Activated T-helper 1 cell treated with anti-CD3 and anti-CD28 coated beads, Interleukin-2, amount 50 U/mL, for 16 hours (primary cell): Measurements from ENCODE around the gene WDR81.
"Not testable (repeated sequence)": the region's sequence is repeated elsewhere in the genome, so short reads cannot be mapped to it uniquely, and the experiment has no call there.

Source experiments
- DNase-seq, 2 donors: peaks; one replicate each; pipeline ENCODE4 v3.0.0-alpha.2; 2020; ENCODE audit warnings: low read depth in 1 of 2, low spot score in 1 of 2

WDR81 gene

DNA sequence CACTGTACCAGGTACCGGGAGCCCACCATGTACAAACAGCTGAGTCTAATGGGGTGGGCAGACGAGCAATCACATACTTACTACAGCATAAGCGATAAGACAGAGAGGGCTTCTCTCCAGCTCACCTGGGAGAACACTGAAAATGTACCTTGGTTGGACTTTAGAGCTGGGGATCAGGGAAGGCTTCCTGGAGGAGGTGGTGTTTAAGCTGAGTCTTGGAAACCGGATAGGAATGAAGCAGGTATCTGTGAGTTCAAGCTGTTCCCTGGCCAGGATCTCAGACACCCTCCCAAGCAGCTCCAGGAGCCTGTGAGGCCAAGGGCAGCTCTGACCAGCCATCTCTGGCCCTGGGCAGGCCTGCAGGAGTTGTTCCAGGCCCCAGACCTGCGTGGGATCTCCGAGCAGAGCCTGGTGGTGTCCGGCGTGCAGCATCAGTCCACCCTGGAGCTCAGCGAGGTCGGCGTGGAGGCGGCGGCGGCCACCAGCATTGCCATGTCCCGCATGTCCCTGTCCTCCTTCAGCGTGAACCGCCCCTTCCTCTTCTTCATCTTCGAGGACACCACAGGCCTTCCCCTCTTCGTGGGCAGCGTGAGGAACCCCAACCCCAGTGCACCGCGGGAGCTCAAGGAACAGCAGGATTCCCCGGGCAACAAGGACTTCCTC lies 29.4 kb downstream of the WDR81 start:
- DNase-seq = no peak

GRCh38 chr17:1754430-1755112 lies 30.1 kb downstream of the WDR81 start:
- no peak for DNase-seq

- DNase-seq = no peak
Measured at GRCh38 chr17:1755252-1755826, 30.8 kb downstream of the WDR81 start.

- DNase-seq = no peak
Measured at GRCh38 chr17:1755827-1756262, 31.3 kb downstream of the WDR81 start.

- DNase-seq = no peak
Measured at GRCh38 chr17:1758807-1759206, 34.3 kb downstream of the WDR81 start.

GRCh38 chr17:1759529-1759928 lies 35.0 kb downstream of the WDR81 start:
- no peak for DNase-seq

GRCh38 chr17:1762233-1762900 lies 37.9 kb downstream of the WDR81 start:
- no peak for DNase-seq

DNA sequence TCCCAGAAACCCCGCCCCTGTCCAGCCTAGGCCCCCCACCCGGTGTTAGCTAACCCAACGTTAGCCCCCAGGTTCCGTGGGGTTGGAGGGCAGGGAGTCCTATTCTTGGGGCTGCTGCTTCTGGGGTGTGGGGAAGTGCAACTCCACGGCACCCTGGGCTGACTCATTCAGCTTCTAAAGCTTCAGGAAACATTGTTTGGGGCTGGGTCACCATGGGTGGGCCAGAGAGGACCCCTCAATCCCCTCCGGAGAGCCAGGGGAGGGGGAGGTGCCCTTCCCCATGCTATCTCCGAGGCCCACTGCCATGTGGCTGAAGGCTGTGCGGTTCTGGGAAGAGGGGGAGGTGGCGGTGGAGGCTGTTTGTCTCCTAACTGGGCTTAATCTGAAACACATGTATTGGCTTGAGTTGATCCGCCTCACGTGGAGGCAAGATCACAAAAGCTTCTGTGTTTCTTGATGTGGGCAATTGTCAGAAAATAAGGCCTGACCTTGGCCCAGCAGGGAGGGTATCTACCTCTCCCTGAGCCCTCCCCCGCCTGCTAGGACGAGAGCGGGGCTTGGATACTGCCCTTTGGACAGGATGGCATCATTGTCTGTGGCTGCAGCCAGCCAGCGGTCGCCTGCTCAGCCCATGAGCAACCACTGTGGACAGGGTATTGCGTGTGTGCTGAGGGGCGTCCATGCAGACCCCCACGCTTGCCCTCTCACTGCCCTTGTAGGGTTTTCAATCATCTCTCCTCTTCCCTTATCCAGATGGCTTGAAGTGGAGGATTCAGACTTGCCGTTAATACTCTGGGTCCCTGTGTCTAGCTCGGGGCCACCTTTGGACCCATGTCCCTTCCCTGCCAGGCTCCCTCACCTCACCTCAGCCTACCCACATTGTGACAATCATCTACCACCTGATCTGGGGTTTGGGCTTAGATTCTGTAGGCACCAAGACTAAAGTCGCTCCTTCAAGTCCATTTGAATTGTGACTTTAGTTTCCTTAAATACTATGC lies 38.7 kb downstream of the WDR81 start:
- DNase-seq = no peak

DNA sequence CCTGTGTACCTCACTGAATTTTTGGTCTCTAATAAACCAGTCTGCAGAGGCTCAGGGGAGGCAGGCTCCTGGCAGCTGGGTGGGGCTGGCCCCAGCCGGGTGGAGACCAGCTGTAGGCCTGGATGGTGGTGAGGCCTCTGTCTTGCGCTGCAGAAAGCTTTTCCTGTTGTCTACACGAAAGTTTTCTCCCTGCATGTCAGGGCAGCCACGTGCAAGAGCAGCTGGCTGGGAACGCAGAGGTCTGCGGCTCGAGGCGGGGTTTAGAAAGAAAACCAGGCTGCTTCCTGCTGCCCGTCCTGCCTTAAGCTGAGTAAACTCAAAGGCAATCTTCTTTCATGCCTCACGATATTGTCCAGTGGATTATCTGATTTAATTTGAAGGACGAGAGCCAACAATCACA lies 39.8 kb downstream of the WDR81 start:
- DNase-seq = peak; percentile 32 to 36

DNA sequence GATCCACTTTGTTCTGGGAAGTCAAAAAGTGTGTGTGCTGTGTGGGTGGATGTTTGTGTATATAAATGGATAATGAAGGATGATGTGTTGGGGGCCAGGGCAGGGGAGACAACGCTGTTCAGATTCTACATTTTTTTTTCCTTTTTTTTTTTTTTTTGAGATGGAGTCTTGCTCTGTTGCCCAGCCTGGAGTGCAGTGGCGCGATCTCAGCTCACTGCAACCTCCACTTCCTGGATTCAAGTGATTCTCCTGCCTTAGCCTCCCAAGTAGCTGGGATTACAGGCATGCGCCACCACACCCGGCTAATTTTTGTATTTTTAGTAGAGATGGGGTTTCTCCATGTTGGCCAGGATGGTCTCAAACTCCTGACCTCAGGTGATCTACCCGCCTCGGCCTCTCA lies 40.2 kb downstream of the WDR81 start:
- not testable (repeated sequence) for DNase-seq

- no peak for DNase-seq
Measured at GRCh38 chr17:1765576-1765975, 41.1 kb downstream of the WDR81 start.

DNA sequence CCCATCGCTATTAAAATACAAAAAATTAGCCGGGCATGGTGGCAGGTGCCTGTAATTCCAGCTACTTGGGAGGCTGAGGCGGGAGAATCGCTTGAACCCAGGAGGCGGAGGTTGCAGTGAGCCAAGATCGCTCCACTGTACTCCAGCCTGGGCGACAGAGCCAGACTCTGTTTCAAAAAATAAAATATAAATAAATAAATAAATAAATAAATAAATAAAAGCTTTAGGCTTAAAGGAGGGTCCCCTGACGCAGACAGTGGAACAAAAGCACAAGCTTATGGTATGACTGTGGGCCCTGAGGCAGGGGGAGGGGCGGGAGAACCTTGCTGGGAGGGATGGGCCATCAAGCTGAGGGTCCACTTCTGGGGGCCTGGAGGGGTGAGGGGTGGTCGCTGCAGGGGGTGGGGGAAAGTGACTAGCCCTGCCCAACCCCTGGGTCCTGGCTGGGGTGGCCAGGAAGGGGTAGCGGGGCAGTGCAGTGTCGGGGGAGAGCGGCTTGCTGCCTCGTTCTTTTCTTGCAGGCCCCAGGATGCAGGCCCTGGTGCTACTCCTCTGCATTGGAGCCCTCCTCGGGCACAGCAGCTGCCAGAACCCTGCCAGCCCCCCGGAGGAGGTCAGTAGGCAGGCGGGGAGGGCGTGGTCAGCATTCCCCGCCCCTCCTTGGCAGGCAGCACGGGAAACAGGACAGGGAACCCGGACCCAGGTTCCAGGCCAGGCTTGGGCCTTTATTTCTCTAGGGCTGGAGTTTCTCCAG lies 42.1 kb downstream of the WDR81 start:
- no peak for DNase-seq

DNA sequence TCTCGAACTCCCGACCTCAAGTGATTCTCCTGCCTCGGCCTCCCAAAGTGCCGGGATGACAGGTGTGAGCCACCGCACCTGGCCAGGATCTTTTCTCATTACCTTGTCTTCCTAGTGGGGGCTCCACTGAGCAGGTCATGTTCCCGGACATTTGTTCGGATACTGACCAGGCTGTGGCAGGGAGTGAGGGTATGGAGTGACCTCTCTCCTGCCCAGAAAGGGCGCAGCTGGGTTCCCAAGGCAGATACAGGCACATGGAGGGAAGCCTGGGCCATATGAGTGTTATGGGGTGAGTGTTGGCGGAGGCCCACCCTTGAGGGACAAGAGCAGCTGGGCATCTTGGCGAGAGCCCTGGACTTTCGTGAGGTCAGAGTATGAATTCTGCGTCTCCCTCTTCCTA lies 42.9 kb downstream of the WDR81 start:
- DNase-seq = no peak

GRCh38 chr17:1769822-1770477 lies 45.4 kb downstream of the WDR81 start:
- no peak for DNase-seq

DNA sequence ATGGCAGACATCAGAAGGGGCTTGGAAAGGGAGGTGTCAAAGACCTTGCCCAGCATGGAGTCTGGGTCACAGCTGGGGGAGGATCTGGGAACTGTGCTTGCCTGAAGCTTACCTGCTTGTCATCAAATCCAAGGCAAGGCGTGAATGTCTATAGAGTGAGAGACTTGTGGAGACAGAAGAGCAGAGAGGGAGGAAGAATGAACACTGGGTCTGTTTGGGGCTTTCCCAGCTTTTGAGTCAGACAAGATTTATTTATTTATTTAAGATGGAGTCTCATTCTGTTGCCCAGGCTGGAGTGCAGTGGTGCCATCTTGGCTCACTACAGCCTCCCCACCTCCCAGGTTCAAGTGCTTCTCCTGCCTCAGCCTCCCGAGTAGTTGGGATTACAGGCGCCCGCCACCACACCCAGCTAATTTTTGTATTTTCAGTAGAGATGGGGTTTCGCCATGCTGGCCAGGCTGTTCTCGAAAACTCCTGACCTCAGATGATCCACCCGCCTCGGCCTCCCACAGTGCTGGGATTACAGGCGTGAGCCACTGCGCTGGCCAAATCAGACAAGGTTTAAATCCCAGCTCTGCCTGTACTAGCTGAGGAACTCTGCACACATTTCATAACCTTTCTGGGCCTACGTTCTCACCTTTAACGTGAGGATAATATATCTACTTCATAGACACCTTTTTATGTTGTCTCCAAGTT lies 48.6 kb downstream of the WDR81 start:
- not testable (repeated sequence) for DNase-seq

DNA sequence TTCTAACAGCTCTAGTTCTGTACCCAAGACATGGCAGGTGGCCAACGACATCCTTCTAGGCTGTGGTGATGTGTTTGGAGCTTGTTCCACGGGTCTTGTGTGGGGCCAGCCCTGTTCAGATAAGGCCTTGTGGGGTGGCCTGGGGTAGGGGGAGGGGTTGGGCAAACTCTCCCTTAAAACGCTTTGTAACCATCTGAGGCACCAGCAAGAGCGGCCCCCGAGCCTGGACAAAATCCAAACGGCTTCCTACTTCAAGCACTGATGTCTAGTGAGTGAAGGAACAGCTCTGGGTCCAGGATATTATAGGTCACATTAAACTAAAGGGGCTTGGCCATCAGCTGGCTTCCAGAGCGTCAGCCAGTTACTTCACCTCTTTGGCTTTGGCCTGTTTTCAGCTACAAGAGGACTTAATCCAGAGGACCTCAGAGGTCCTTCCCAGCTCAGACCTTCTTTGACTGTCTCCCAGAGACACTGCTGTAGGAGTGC lies 49.2 kb downstream of the WDR81 start:
- DNase-seq = no peak

GRCh38 chr17:1774390-1775176 lies 50.1 kb downstream of the WDR81 start:
- DNase-seq = no peak

GRCh38 chr17:1776328-1776727 lies 51.8 kb downstream of the WDR81 start:
- no peak for DNase-seq
